K562 (cell line): ENCODE measurements around the gene SMCO4. TPM values are rescaled to one million over a fixed set of nuclear protein-coding genes. Genes with fewer than 3 reads are reported as not detected.

Source experiments
- ATAC-seq: fragments of 200-7000 bp; cut with Tn5 transposase; 3 replicates; pipeline ENCODE4 v1.9.1; 2020; ENCODE audit warnings: moderate library complexity
- BruUV-seq: library from RNA; stranded (reverse); fragments of 400-500 nt; replicated peaks from 2 replicates; lab custom pipeline; 2021; lab: Mats Ljungman, UMichigan
- CTCF ChIA-PET: fragments of 300-600 bp; formaldehyde crosslinking; extraction: SDS; loops from one replicate; lab custom pipeline; 2021; ENCODE audit warnings: low intra/inter-chr PET ratio; lab: Yijun Ruan, JAX
- POLR2A ChIA-PET: fragments of 300-600, 350-650 bp; sonication (Branson Sonifier 250); formaldehyde crosslinking; extraction: SDS; loops from one replicate; lab custom pipeline; 2021; ENCODE audit warnings: antibody characterized with exemption, inconsistent platforms; lab: Yijun Ruan, JAX
- DNase-seq, 4 experiments: peaks; one replicate each; pipeline versions ENCODE4 v3.0.0 to v3.0.0-alpha.2; 2011 to 2018; ENCODE audit warnings: low spot score in 3 of 4, mixed read lengths in 3 of 4; ENCODE audit errors: extremely low read depth in 1 of 4
- FAIRE-seq: peaks from 2 replicates; lab custom pipeline; 2011; peaks lifted over from hg19 to GRCh38; lab: Jason Lieb, UNC
- H2AFZ ChIP-seq: 2 replicates; pipeline ENCODE4 v1.6.0; 2011; ENCODE audit warnings: low read depth, low read length, control low read depth, inconsistent platforms
- H3K27ac ChIP-seq: fragments of 200-600 bp; 3 replicates; pipeline ENCODE4 v1.8.0; 2011; ENCODE audit warnings: low read depth, mild to moderate bottlenecking, control low read depth, inconsistent platforms, low read length, moderate library complexity, mixed read lengths; ENCODE audit errors: extremely low read depth
- H3K27me3 ChIP-seq, 2 experiments: fragments of 300-600 bp in 1 of 2; 2 replicates in 1 of 2; 3 replicates in 1 of 2; pipeline versions ENCODE4 v1.6.0 to v1.8.0; 2011; ENCODE audit warnings: inconsistent platforms in 2 of 2, low read length in 2 of 2, mild to moderate bottlenecking in 1 of 2, mixed read lengths in 1 of 2, moderate library complexity in 1 of 2; ENCODE audit not compliant: control insufficient read depth in 2 of 2, insufficient read depth in 2 of 2
- H3K36me3 ChIP-seq: fragments of 300-600 bp; 3 replicates; pipeline ENCODE4 v1.8.0; 2011; ENCODE audit warnings: mild to moderate bottlenecking, low read length, inconsistent platforms; ENCODE audit not compliant: control insufficient read depth, insufficient read depth
- H3K4me1 ChIP-seq, 2 experiments: fragments of 200-600 bp in 1 of 2; replicated peaks in 1 of 2; 2 replicates in 1 of 2; 3 replicates in 1 of 2; pipeline versions ENCODE4 v1.5.1 to v1.8.0; 2011; ENCODE audit warnings: inconsistent platforms in 2 of 2, low read length in 2 of 2, mild to moderate bottlenecking in 1 of 2, mixed read lengths in 1 of 2, moderate library complexity in 1 of 2; ENCODE audit not compliant: control insufficient read depth in 2 of 2, insufficient read depth in 2 of 2
- H3K4me2 ChIP-seq: 2 replicates; pipeline ENCODE4 v1.6.1; 2011; ENCODE audit warnings: low read length, control low read depth, inconsistent platforms, mixed read lengths; ENCODE audit not compliant: insufficient read depth
- H3K4me3 ChIP-seq: fragments of 200-600 bp; sonication (generic), shearing (Covaris generic); 2 replicates; pipeline ENCODE4 v1.5.1; 2016; ENCODE audit warnings: control low read depth, inconsistent platforms
- H3K79me2 ChIP-seq: fragments of 200-600 bp; 3 replicates; pipeline ENCODE4 v1.8.0; 2011; ENCODE audit warnings: low read length, inconsistent platforms; ENCODE audit not compliant: control insufficient read depth, insufficient read depth
- H3K9ac ChIP-seq, 2 experiments: 2 replicates each; pipeline versions ENCODE4 v1.6.0 to v1.6.1; 2011; ENCODE audit warnings: low read depth in 2 of 2, low read length in 2 of 2, control low read depth in 1 of 2, inconsistent platforms in 1 of 2, mild to moderate bottlenecking in 1 of 2, mixed read lengths in 1 of 2; ENCODE audit not compliant: insufficient read depth in 1 of 2
- H3K9me1 ChIP-seq: one replicate; pipeline ENCODE4 v1.6.0; 2011; ENCODE audit warnings: inconsistent platforms, mild to moderate bottlenecking, low read length, moderate library complexity; ENCODE audit not compliant: control insufficient read depth, insufficient read depth
- H3K9me3 ChIP-seq: replicated peaks from 2 replicates; pipeline ENCODE4 v1.5.1; 2011; ENCODE audit warnings: low read depth, low read length, inconsistent platforms; ENCODE audit not compliant: control insufficient read depth, insufficient read depth
- H4K20me1 ChIP-seq: replicated peaks from 2 replicates; pipeline ENCODE4 v1.6.1; 2011; ENCODE audit warnings: low read length, inconsistent platforms, mixed read lengths; ENCODE audit not compliant: control insufficient read depth, insufficient read depth
- BCL6 ChIP-seq: fragments of 250-450 bp; sonication (Bioruptor Pico); IDR thresholded peaks from 2 replicates; pipeline ENCODE4 v1.4.0; 2020
- CHD2 ChIP-seq: IDR thresholded peaks from 2 replicates; pipeline ENCODE4 v1.6.1; 2011; ENCODE audit warnings: low read depth, low read length
- ZNF232 ChIP-seq: sonication (generic); formaldehyde crosslinking; IDR thresholded peaks from 2 replicates; pipeline ENCODE4 v1.8.0; 2022; ENCODE audit warnings: mild to moderate bottlenecking, missing genetic modification reagents
- ZNF79 ChIP-seq: fragments of 250-450 bp; sonication (Bioruptor Pico); IDR thresholded peaks from 2 replicates; pipeline ENCODE4 v1.4.0; 2020; ENCODE audit warnings: low read depth, mild to moderate bottlenecking, moderate library complexity
- WGBS: fragments of 100-300 bp; shearing (Covaris generic); methylation state at CpG from one replicate; pipeline ENCODE4 v1.1.6; 2016; ENCODE audit warnings: low coverage, mixed read lengths; ENCODE audit not compliant: insufficient coverage; ENCODE audit errors: missing lambda C conversion rate; 5-methylcytosine and 5-hydroxymethylcytosine counted together
- in situ Hi-C: fragments of 300-500 bp; cut with MboI; formaldehyde crosslinking; loops from 4 replicates; pipeline ENCODE4 v1.15.0; 2018; ENCODE audit warnings: inconsistent platforms, mixed read lengths
- intact Hi-C: fragments of 100-400 bp; cut with micrococcal nuclease; formaldehyde crosslinking; loops from 2 replicates; pipeline ENCODE4 v1.14.2; 2022
- polyA plus RNA-seq, 8 experiments: library from polyadenylated mRNA; depleted of rRNA in 4 of 8; stranded (reverse) in 5 of 8; unstranded in 3 of 8; fragments of >200 nt; fragmentation: Nextera tagmentation in 2 of 8; fragmentation: Illumina TruSeq in 1 of 8; extraction: Ambion mirVana in 2 of 8; extraction: Trizol in 1 of 8; gene quantifications; 2 replicates each; pipeline versions ENCODE4 v1.2.1 to v1.2.3, GENCODE V29; 2011 to 2014; ENCODE audit warnings: inconsistent platforms in 1 of 8, missing spikeins in 1 of 8
- total RNA-seq, 7 experiments: library from RNA; depleted of rRNA in 6 of 7; stranded (reverse); fragments of >200 nt in 6 of 7; fragmentation: Illumina TruSeq in 2 of 7; extraction: Trizol in 2 of 7; gene quantifications; 2 replicates each; pipeline versions ENCODE4 v1.2.1 to v1.2.3, GENCODE V29; 2011 to 2021; ENCODE audit warnings: low replicate concordance in 1 of 7
- TF ChIP-seq, protein P1 (sequence below): fragments of 450-650 bp; IDR thresholded peaks from 2 replicates; pipeline ENCODE4 v1.7.1; 2018; ENCODE audit warnings: mild to moderate bottlenecking, low read depth; ENCODE audit not compliant: partially characterized antibody

The SMCO4 gene
- total and polyA plus RNA-seq, 9 of the 15 experiments (the other 6 are each of a cell fraction or from before 2014, with no cell fraction given), result 1.8 to 27.8 (median 15.3) TPM

GRCh38 chr11:93482556-93482955 is 60.6 kb downstream of the SMCO4 start:
- Histone ChIP-seq H2AFZ (no peak overlapping the region), H3K4me1 (no peaks in the 10 kb centered on the region; a peak in 1 of 5 replicates), H4K20me1 (peaks cover 10% of the 10 kb centered on the region; the same call in 1 of the 2 replicates), H3K4me2 (no peak overlapping the region), H3K4me3 (no peak overlapping the region), H3K9ac (no peak overlapping the region), H3K36me3 (no peaks in the 10 kb centered on the region), H3K27ac (no peak overlapping the region), H3K9me3 (no peaks in the 10 kb centered on the region), H3K79me2 (no peaks in the 10 kb centered on the region), H3K9me1 (no peaks in the 10 kb centered on the region), H3K27me3 (peaks cover 0 to 7% of the 10 kb centered on the region in 2 experiments; a peak in 1 of 5 replicates)
- TF ChIP-seq, protein P1, sequence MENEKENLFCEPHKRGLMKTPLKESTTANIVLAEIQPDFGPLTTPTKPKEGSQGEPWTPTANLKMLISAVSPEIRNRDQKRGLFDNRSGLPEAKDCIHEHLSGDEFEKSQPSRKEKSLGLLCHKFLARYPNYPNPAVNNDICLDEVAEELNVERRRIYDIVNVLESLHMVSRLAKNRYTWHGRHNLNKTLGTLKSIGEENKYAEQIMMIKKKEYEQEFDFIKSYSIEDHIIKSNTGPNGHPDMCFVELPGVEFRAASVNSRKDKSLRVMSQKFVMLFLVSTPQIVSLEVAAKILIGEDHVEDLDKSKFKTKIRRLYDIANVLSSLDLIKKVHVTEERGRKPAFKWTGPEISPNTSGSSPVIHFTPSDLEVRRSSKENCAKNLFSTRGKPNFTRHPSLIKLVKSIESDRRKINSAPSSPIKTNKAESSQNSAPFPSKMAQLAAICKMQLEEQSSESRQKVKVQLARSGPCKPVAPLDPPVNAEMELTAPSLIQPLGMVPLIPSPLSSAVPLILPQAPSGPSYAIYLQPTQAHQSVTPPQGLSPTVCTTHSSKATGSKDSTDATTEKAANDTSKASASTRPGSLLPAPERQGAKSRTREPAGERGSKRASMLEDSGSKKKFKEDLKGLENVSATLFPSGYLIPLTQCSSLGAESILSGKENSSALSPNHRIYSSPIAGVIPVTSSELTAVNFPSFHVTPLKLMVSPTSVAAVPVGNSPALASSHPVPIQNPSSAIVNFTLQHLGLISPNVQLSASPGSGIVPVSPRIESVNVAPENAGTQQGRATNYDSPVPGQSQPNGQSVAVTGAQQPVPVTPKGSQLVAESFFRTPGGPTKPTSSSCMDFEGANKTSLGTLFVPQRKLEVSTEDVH, result no peak
- CTCF ChIA-PET, result no interaction called here
- 32% methylated on average over 10 of the region's 10 CpGs for WGBS
- no peak for ATAC-seq
- DNase-seq, result no peak
- no peak for FAIRE-seq
- intact Hi-C loops, result no loop called here
- no TSS peak for BruUV-seq
- POLR2A ChIA-PET, result interaction anchor here (0.7 to 2.2 kb wide), 2 partner anchors 8 to 118 kb away, joined by 3 to 7 read pairs; no protein-coding TSS in a partner anchor
- in situ Hi-C loops, result no loop called here

DNA sequence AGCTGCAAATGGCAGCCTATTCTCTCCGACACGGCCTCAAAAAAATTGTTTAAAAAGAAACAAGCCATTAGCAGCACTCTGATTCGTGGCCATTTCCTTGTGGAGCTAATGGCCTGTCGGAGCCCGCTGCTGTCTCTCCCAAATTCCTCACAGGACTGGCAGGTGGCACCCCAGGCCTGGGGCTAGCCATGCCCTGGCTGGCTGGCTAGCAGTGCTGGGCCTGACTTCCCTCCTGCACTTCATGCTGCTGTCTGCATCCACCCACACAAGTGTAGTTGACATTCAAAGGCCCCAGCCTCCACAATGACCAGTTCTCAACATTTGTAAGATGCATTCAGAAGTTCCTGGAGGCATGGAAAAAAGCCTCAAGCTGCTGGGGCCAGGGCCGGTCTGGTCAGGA is 61.5 kb downstream of the SMCO4 start:
- WGBS, result 54% methylated on average over 6 of the region's 6 CpGs
- ATAC-seq (no peak), FAIRE-seq (no peak), DNase-seq (no peak)
- no peaks in the 10 kb centered on the region for H3K9me1 ChIP-seq
- H3K36me3 ChIP-seq, result no peaks in the 10 kb centered on the region
- no peak overlapping the region for H3K27ac ChIP-seq
- peaks cover 10% of the 10 kb centered on the region; the same call in 1 of the 2 replicates for H4K20me1 ChIP-seq
- H3K9me3 ChIP-seq, result no peaks in the 10 kb centered on the region
- H2AFZ ChIP-seq, result no peak overlapping the region
- ChIA-PET CTCF (no interaction called here), POLR2A (interaction anchor here (2.2 kb wide), 1 partner anchor 7 kb away, joined by 7 read pairs; no protein-coding TSS in a partner anchor)
- no TSS peak for BruUV-seq
- no peak overlapping the region for H3K4me3 ChIP-seq
- no peaks in the 10 kb centered on the region for H3K4me1 ChIP-seq
- H3K27me3 ChIP-seq, result peaks cover 0 to 7% of the 10 kb centered on the region in 2 experiments; a peak in 1 of 5 replicates
- intact Hi-C loops, result no loop called here
- no peaks in the 10 kb centered on the region for H3K79me2 ChIP-seq
- no peak overlapping the region for H3K4me2 ChIP-seq
- H3K9ac ChIP-seq, result no peak overlapping the region
- in situ Hi-C loops, result no loop called here
- TF ChIP-seq CHD2 (no peak), ZNF232 (CRISPR knock-in tag) (no peak), ZNF79 (CRISPR knock-in tag) (no peak), BCL6 (CRISPR knock-in tag) (no peak)
